ENCODE data around the gene CAPZB.

CAPZB gene

DNA sequence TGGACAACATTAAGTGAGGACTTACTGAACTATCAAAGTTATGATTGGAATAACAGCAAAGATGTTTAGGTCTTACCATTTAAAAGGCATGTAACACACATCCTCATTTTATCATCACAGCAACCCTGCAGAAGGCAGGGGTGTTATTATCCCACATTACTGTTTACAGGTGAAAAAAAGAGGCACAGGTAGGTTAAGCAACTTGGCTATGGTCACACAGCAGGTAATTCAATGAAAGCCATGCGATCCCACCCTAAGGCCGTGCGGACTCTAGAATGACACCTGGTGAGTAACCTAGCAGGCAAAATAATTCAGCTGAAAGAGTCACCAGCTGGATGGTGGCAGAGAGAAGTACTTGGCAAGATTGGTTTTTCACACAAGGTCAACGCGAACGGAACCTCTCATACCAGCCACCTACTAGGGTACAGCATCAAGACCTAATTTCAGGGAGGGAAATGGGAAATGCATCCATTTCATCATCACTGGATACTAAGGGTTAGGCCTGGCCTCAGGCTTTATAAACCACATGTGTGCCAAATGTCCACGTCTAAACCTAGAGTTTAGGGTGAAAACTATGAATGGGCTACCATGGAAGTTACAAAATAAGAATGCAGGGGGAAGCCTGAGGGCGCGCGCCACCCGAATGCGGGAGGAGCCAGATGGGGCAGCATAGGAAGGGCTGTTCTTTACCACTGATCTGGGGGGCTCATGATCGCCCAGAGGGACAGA is 88.0 kb downstream of the CAPZB start:
- Histone ChIP-seq H3K9me2 (replicated peaks; ENCODE audit: insufficient read depth, low read length) (no peaks in the 10 kb centered on the region), H3K27me3 (ENCODE audit: low read length) (no peaks in the 10 kb centered on the region), H3K4me2 (ENCODE audit: low read depth, low read length, poor library complexity, severe bottlenecking) (no peak overlapping the region), H3K9me3 (ENCODE audit: insufficient read depth, low read length) (no peaks in the 10 kb centered on the region), H3K9ac (ENCODE audit: low read length) (no peak overlapping the region), H2AFZ (ENCODE audit: low read depth, low read length, severe bottlenecking) (no peak overlapping the region), H3K4me3 (ENCODE audit: insufficient read depth, low read length, poor library complexity, severe bottlenecking) (no peak overlapping the region), H4K20me1 (ENCODE audit: low read depth, low read length) (no peaks in the 10 kb centered on the region; the same call in 1 of the 2 replicates), H3K27ac (ENCODE audit: low read depth, low read length) (no peak overlapping the region), H3F3A (ENCODE audit: insufficient read depth) (no peaks in the 10 kb centered on the region), H3K79me2 (ENCODE audit: insufficient read depth, low read length) (peaks cover 42% of the 10 kb centered on the region), H3K36me3 (ENCODE audit: low read length) (no peaks in the 10 kb centered on the region)
- TF ChIP-seq EZH2phosphoT487 (conservative IDR thresholded peaks at IDR 0.05; ENCODE audit: low read length), result no peak
- TF ChIP-seq, protein P1, sequence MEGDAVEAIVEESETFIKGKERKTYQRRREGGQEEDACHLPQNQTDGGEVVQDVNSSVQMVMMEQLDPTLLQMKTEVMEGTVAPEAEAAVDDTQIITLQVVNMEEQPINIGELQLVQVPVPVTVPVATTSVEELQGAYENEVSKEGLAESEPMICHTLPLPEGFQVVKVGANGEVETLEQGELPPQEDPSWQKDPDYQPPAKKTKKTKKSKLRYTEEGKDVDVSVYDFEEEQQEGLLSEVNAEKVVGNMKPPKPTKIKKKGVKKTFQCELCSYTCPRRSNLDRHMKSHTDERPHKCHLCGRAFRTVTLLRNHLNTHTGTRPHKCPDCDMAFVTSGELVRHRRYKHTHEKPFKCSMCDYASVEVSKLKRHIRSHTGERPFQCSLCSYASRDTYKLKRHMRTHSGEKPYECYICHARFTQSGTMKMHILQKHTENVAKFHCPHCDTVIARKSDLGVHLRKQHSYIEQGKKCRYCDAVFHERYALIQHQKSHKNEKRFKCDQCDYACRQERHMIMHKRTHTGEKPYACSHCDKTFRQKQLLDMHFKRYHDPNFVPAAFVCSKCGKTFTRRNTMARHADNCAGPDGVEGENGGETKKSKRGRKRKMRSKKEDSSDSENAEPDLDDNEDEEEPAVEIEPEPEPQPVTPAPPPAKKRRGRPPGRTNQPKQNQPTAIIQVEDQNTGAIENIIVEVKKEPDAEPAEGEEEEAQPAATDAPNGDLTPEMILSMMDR (IDR thresholded peaks at IDR 0.05; ENCODE audit: insufficient read depth, low read length, poor library complexity, severe bottlenecking), result no peak

DNA sequence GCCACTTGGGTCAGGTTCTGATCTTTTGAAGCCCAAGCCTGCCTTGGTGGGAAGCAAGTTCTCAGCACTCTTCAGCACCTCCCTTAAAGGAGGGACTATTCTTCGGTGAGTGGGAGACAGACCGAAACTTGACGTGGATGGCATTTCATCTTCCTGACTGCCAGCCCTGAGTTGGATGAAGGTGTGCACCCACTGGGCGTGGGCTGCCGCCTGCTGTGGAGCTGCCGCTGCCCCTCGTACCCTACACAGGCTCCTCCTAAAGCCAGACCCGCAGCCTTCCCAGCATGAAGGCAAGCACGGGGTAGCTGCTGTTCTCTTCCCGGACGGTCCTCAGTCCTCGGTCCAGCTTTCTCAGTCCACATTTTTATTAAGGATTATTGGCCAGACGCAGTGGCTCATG is 89.1 kb downstream of the CAPZB start:
- no peaks in the 10 kb centered on the region for H3F3A ChIP-seq (ENCODE audit: insufficient read depth)
- no peak overlapping the region for H3K4me3 ChIP-seq (ENCODE audit: insufficient read depth, low read length, poor library complexity, severe bottlenecking)
- peaks cover 38% of the 10 kb centered on the region for H3K79me2 ChIP-seq (ENCODE audit: insufficient read depth, low read length)
- no peaks in the 10 kb centered on the region for H3K9me2 ChIP-seq (replicated peaks; ENCODE audit: insufficient read depth, low read length)
- TF ChIP-seq, protein P1 (IDR thresholded peaks at IDR 0.05; ENCODE audit: insufficient read depth, low read length, poor library complexity, severe bottlenecking), result no peak
- no peak overlapping the region for H3K4me2 ChIP-seq (ENCODE audit: low read depth, low read length, poor library complexity, severe bottlenecking)
- H2AFZ ChIP-seq (ENCODE audit: low read depth, low read length, severe bottlenecking), result no peak overlapping the region
- no peak overlapping the region for H3K27ac ChIP-seq (ENCODE audit: low read depth, low read length)
- no peak overlapping the region for H3K9ac ChIP-seq (ENCODE audit: low read length)
- H4K20me1 ChIP-seq (ENCODE audit: low read depth, low read length), result no peaks in the 10 kb centered on the region; the same call in 1 of the 2 replicates
- H3K27me3 ChIP-seq (ENCODE audit: low read length), result no peaks in the 10 kb centered on the region
- no peaks in the 10 kb centered on the region for H3K36me3 ChIP-seq (ENCODE audit: low read length)
- no peaks in the 10 kb centered on the region for H3K9me3 ChIP-seq (ENCODE audit: insufficient read depth, low read length)

DNA sequence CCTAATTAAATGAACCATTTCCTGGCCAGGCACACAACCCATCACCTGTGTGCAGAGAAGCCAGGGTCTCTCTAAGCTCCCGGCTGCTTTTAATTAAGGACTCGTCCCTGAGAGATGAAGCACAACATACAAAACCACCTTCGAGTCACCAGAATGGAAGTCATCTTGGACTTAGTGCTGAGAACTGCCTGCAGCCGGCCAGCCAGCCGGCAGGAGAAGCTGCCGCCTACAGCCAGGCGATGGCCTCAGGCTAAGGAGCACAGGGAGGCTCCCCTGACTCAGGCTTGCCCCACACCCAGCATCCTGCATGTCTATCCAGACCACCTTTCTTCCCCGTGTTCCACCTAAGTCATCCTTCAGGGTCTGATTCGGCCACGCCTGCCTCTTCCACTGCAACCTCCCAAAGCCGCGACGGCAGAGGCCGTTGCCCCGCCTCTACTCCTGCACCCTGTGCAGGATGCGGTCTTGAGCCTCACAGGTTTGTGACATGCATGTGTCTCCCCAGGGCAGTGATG is 89.6 kb downstream of the CAPZB start:
- Histone ChIP-seq H3K9ac (ENCODE audit: low read length) (no peak overlapping the region), H4K20me1 (ENCODE audit: low read depth, low read length) (no peaks in the 10 kb centered on the region; the same call in 1 of the 2 replicates), H3K9me2 (replicated peaks; ENCODE audit: insufficient read depth, low read length) (no peaks in the 10 kb centered on the region), H3K4me3 (ENCODE audit: insufficient read depth, low read length, poor library complexity, severe bottlenecking) (no peak overlapping the region), H3F3A (ENCODE audit: insufficient read depth) (no peaks in the 10 kb centered on the region), H3K27me3 (ENCODE audit: low read length) (no peaks in the 10 kb centered on the region), H3K4me2 (ENCODE audit: low read depth, low read length, poor library complexity, severe bottlenecking) (no peak overlapping the region), H2AFZ (ENCODE audit: low read depth, low read length, severe bottlenecking) (no peak overlapping the region), H3K9me3 (ENCODE audit: insufficient read depth, low read length) (no peaks in the 10 kb centered on the region), H3K79me2 (ENCODE audit: insufficient read depth, low read length) (peaks cover 43% of the 10 kb centered on the region), H3K36me3 (ENCODE audit: low read length) (no peaks in the 10 kb centered on the region), H3K27ac (ENCODE audit: low read depth, low read length) (no peak overlapping the region)
- TF ChIP-seq, protein P1 (IDR thresholded peaks at IDR 0.05; ENCODE audit: insufficient read depth, low read length, poor library complexity, severe bottlenecking), result no peak
- no peak for TF ChIP-seq EZH2phosphoT487 (conservative IDR thresholded peaks at IDR 0.05; ENCODE audit: low read length)
